B cell (primary cell): ENCODE data around the gene HPDL. TPM values are rescaled to one million over a fixed set of nuclear protein-coding genes. Genes with fewer than 3 reads are reported as not detected.

Experiments used
- ATAC-seq: fragments of 200-7000 bp; cut with Tn5 transposase; one replicate; pipeline ENCODE4 v1.10.0; 2021; ENCODE audit warnings: low read depth, mild to moderate bottlenecking, moderate number of reproducible peaks, moderate library complexity
- CTCF ChIA-PET: fragments of 350-600 bp; sonication (Branson Sonifier 250); formaldehyde crosslinking; loops from one replicate; lab custom pipeline; 2021; ENCODE audit warnings: antibody characterized with exemption, inconsistent platforms; lab: Charles Lee
- POLR2A ChIA-PET: fragments of 350-600 bp; sonication (Branson Sonifier 250); formaldehyde crosslinking; loops from one replicate; lab custom pipeline; 2021; ENCODE audit warnings: antibody characterized with exemption; lab: Charles Lee
- DNase-seq: peaks from one replicate; pipeline ENCODE4 v3.0.0; 2013
- H2AFZ ChIP-seq: 2 replicates; pipeline ENCODE4 v1.6.1; 2012; ENCODE audit warnings: mild to moderate bottlenecking, low read depth, low read length; ENCODE audit not compliant: insufficient read depth, poor library complexity, severe bottlenecking
- H3K27ac ChIP-seq, 2 donors: 1 replicate in 1 of 2; 2 replicates in 1 of 2; pipeline ENCODE4 v1.5.1; 2012 to 2013; ENCODE audit warnings: low read length in 2 of 2, mild to moderate bottlenecking in 2 of 2, moderate library complexity in 1 of 2
- H3K27me3 ChIP-seq, 4 experiments: fragments of 200-600 bp in 1 of 4; sonication (generic) in 1 of 4; replicated peaks in 1 of 4; 1 replicate in 2 of 4; 2 replicates in 2 of 4; pipeline versions ENCODE4 v1.6.1 to v1.7.0; 2013 to 2016; ENCODE audit warnings: low read length in 3 of 4, mild to moderate bottlenecking in 2 of 4, mixed read lengths in 1 of 4, moderate library complexity in 1 of 4; ENCODE audit not compliant: insufficient read depth in 4 of 4, control insufficient read depth in 3 of 4; ENCODE audit errors: control extremely low read depth in 1 of 4
- H3K36me3 ChIP-seq, 2 experiments: replicated peaks in 1 of 2; 1 replicate in 1 of 2; 2 replicates in 1 of 2; pipeline versions ENCODE4 v1.6.1 to v1.7.1; 2013; ENCODE audit warnings: low read length in 1 of 2; ENCODE audit not compliant: insufficient read depth in 2 of 2, control insufficient read depth in 1 of 2; ENCODE audit errors: control extremely low read depth in 1 of 2, extremely low read depth in 1 of 2
- H3K4me1 ChIP-seq, 2 donors: fragments of 200-600 bp in 1 of 2; sonication (generic) in 1 of 2; 1 replicate in 1 of 2; 2 replicates in 1 of 2; pipeline versions ENCODE4 v1.5.1 to v1.6.1; 2013 to 2017; ENCODE audit warnings: low read length in 2 of 2; ENCODE audit not compliant: control insufficient read depth in 2 of 2, insufficient read depth in 2 of 2
- H3K4me2 ChIP-seq: replicated peaks from 2 replicates; pipeline ENCODE3; 2012; ENCODE audit warnings: mild to moderate bottlenecking, low read depth, low read length; ENCODE audit not compliant: poor library complexity, severe bottlenecking
- H3K4me3 ChIP-seq, 5 experiments: fragments of 200-600 bp in 1 of 5; sonication (generic) in 1 of 5; 1 replicate in 3 of 5; 2 replicates in 2 of 5; pipeline versions ENCODE4 v1.5.1 to v1.7.0; 2011 to 2016; ENCODE audit warnings: low read length in 4 of 5, mild to moderate bottlenecking in 4 of 5, low read depth in 2 of 5, control low read depth in 1 of 5, moderate library complexity in 1 of 5; ENCODE audit not compliant: insufficient read depth in 1 of 5; ENCODE audit errors: control extremely low read depth in 1 of 5, extremely low read depth in 1 of 5
- H3K79me2 ChIP-seq: fragments of 200-600 bp; sonication (generic); one replicate; pipeline ENCODE4 v1.6.0; 2016; ENCODE audit warnings: low read length; ENCODE audit not compliant: control insufficient read depth, insufficient read depth
- H3K9ac ChIP-seq: fragments of 200-600 bp; sonication (generic); 2 replicates; pipeline ENCODE4 v1.6.1; 2017; ENCODE audit warnings: mild to moderate bottlenecking, low read length, moderate library complexity
- H3K9me3 ChIP-seq, 3 donors: one replicate each; pipeline versions ENCODE4 v1.6.1 to v1.7.1; 2013; ENCODE audit warnings: low read length in 2 of 3; ENCODE audit not compliant: control insufficient read depth in 2 of 3, insufficient read depth in 1 of 3; ENCODE audit errors: control extremely low read depth in 1 of 3
- H4K20me1 ChIP-seq: 2 replicates; pipeline ENCODE4 v1.6.0; 2012; ENCODE audit warnings: mild to moderate bottlenecking, low read length; ENCODE audit not compliant: insufficient read depth, control insufficient read depth, poor library complexity, severe bottlenecking
- H3K27ac Mint-ChIP-seq: one replicate; pipeline ENCODE4 v1.8.0; 2021; ENCODE audit warnings: mixed read lengths
- H3K27me3 Mint-ChIP-seq: one replicate; pipeline ENCODE4 v1.8.0; 2021; ENCODE audit warnings: mixed read lengths
- H3K4me1 Mint-ChIP-seq: one replicate; pipeline ENCODE4 v1.8.0; 2021; ENCODE audit warnings: mixed read lengths
- H3K4me3 Mint-ChIP-seq: one replicate; pipeline ENCODE4 v1.8.0; 2021; ENCODE audit warnings: mixed read lengths
- H3K9me3 Mint-ChIP-seq: one replicate; pipeline ENCODE4 v1.8.0; 2022; ENCODE audit warnings: mixed read lengths; ENCODE audit not compliant: insufficient read depth
- EZH2 ChIP-seq: IDR thresholded peaks from 2 replicates; pipeline ENCODE4 v1.6.1; 2012; ENCODE audit warnings: borderline replicate concordance, low read depth, mild to moderate bottlenecking, moderate library complexity, low read length; ENCODE audit not compliant: insufficient read depth, poor library complexity, severe bottlenecking
- WGBS: methylation state at CpG from one replicate; pipeline ENCODE4 v1.1.5; 2013; ENCODE audit warnings: missing lambda C conversion rate; ENCODE audit not compliant: insufficient coverage; 5-methylcytosine and 5-hydroxymethylcytosine counted together
- intact Hi-C: fragments of 100-400 bp; cut with micrococcal nuclease; formaldehyde crosslinking; loops from one replicate; pipeline ENCODE4 v1.10.0; 2022
- polyA plus RNA-seq: library from polyadenylated mRNA; depleted of rRNA; stranded (reverse); fragments of >200 nt; gene quantifications from 2 replicates; pipeline ENCODE4 v1.2.3, GENCODE V29; 2012
- total RNA-seq, 2 donors: library from RNA; stranded (reverse); fragments of 120-200 nt in 1 of 2; gene quantifications; 1 replicate in 1 of 2; 2 replicates in 1 of 2; pipeline versions ENCODE4 v1.2.3 to v1.2.4, GENCODE V29; 2013 to 2022
- TF ChIP-seq, protein P1 (sequence below): fragments of 200-600 bp; IDR thresholded peaks from one replicate; pipeline ENCODE4 v1.8.0; 2022; ENCODE audit warnings: antibody characterized with exemption, mild to moderate bottlenecking

HPDL gene
- total and polyA plus RNA-seq, 2 donors (not counting 1 experiment from before 2014, with no cell fraction given), result 0.67 to 0.79 TPM

DNA sequence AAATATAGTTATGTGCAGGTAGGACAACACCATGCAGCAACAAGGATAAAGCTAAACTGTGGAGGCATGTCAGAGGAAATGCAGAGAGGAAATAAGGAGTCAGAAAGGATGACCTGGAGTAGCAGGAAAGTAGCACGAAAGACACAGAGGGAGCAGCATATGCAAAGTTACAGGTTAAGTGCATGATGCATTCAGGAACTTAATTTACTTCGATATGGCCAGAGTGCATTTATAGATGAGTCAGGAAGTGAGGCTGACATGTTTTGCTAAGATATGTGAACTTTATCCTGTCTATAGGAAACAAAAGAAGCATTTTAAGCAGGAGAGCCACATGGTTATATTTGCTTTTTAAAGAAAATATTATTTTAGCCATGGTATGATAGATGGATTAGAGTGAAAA is 29.0 kb downstream of the HPDL start:
- H3K27ac Mint-ChIP-seq, result no peak overlapping the region
- CTCF ChIA-PET, result interaction anchor here (0.8 to 12.2 kb wide), 5 partner anchors 15 to 341 kb away, joined by 3 to 478 read pairs (median 13); partner anchors contain the start of genes MUTYH, TESK2 and TOE1
- Histone ChIP-seq H3K9ac (no peak overlapping the region), H3K79me2 (peaks cover 9% of the 10 kb centered on the region), H2AFZ (no peak overlapping the region), H3K9me3 (no peaks in the 10 kb centered on the region), H4K20me1 (no peaks in the 10 kb centered on the region), H3K36me3 (peaks cover 0 to 9% of the 10 kb centered on the region in 2 experiments), H3K4me3 (no peak overlapping the region), H3K27me3 (no peaks in the 10 kb centered on the region), H3K27ac (no peak overlapping the region), H3K4me2 (no peak overlapping the region), H3K4me1 (peaks cover 7 to 9% of the 10 kb centered on the region in 2 donors)
- H3K27me3 Mint-ChIP-seq, result no peaks in the 10 kb centered on the region
- ATAC-seq, result no peak
- WGBS, result 42% methylated on average over 1 of the region's 2 CpGs
- POLR2A ChIA-PET, result no interaction called here
- no peak for DNase-seq
- no peak overlapping the region for H3K4me3 Mint-ChIP-seq
- no peaks in the 10 kb centered on the region for H3K9me3 Mint-ChIP-seq
- peaks cover 12% of the 10 kb centered on the region for H3K4me1 Mint-ChIP-seq
- TF ChIP-seq, protein P1, sequence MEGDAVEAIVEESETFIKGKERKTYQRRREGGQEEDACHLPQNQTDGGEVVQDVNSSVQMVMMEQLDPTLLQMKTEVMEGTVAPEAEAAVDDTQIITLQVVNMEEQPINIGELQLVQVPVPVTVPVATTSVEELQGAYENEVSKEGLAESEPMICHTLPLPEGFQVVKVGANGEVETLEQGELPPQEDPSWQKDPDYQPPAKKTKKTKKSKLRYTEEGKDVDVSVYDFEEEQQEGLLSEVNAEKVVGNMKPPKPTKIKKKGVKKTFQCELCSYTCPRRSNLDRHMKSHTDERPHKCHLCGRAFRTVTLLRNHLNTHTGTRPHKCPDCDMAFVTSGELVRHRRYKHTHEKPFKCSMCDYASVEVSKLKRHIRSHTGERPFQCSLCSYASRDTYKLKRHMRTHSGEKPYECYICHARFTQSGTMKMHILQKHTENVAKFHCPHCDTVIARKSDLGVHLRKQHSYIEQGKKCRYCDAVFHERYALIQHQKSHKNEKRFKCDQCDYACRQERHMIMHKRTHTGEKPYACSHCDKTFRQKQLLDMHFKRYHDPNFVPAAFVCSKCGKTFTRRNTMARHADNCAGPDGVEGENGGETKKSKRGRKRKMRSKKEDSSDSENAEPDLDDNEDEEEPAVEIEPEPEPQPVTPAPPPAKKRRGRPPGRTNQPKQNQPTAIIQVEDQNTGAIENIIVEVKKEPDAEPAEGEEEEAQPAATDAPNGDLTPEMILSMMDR, result no peak
- TF ChIP-seq EZH2, result no peak
- intact Hi-C loops, result no loop called here

DNA sequence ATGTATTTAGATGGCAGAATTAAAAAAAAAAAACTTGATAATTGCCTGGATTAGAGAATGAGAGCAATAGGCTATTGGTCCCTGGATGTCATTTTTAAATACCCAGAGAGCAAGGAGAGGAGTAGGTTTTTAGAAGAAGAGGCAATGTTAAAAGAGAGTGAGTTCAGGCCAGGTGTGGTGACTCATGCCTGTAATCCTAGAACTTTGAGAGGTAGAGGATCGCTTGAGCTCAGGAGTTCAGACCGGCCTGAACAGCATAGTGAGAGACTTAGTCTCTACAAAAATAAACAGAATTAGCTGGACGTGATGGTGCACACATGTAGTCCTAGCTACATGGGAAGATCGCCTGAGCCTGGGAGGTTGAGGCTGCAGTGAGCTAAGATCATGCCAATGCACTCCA is 29.5 kb downstream of the HPDL start:
- Histone ChIP-seq H2AFZ (no peak overlapping the region), H3K27ac (no peak overlapping the region), H3K36me3 (peaks cover 0 to 9% of the 10 kb centered on the region in 2 experiments), H3K9ac (no peak overlapping the region), H3K9me3 (no peaks in the 10 kb centered on the region), H3K4me2 (no peak overlapping the region), H3K27me3 (no peaks in the 10 kb centered on the region), H3K79me2 (peaks cover 9% of the 10 kb centered on the region), H4K20me1 (no peaks in the 10 kb centered on the region), H3K4me3 (no peak overlapping the region), H3K4me1 (peaks cover 7 to 12% of the 10 kb centered on the region in 2 donors)
- WGBS, result 96% methylated on average over 3 of the region's 4 CpGs
- Mint-ChIP-seq H3K27me3 (no peaks in the 10 kb centered on the region), H3K9me3 (no peaks in the 10 kb centered on the region), H3K27ac (no peak overlapping the region), H3K4me1 (peaks cover 15% of the 10 kb centered on the region), H3K4me3 (no peak overlapping the region)
- DNase-seq (no peak), ATAC-seq (no peak)
- TF ChIP-seq, protein P1, result no peak
- TF ChIP-seq EZH2, result no peak
- CTCF ChIA-PET, result interaction anchor here (0.7 to 12.2 kb wide), 9 partner anchors 9 to 338 kb away, joined by 3 to 478 read pairs (median 6); partner anchors contain the start of genes MUTYH, TESK2 and TOE1
- POLR2A ChIA-PET, result no interaction called here
- intact Hi-C loops, result no loop called here
